Activated naive CD8-positive, alpha-beta T cell treated with anti-CD3 and anti-CD28 coated beads, Interleukin-2, amount 10 ng/mL, durations not matched to agents 7 days and 5 days (primary cell): ENCODE measurements around the gene LPAR3. TPM values are rescaled to one million over a fixed set of nuclear protein-coding genes. Genes with fewer than 3 reads are reported as not detected.

ENCODE experiments used
- ATAC-seq: fragments of 150-1000 bp; cut with Tn5 transposase; one replicate; pipeline ENCODE4 v1.10.0; 2021; ENCODE audit warnings: low read depth, moderate library complexity
- POLR2A ChIA-PET: fragments of 350-600 bp; sonication (Branson Sonifier 250); formaldehyde crosslinking; loops from one replicate; lab custom pipeline; 2021; ENCODE audit warnings: antibody characterized with exemption; lab: Charles Lee
- DNase-seq: peaks from one replicate; pipeline ENCODE4 v3.0.0; 2021
- H3K27ac Mint-ChIP-seq: one replicate; pipeline ENCODE4 v1.8.0; 2022; ENCODE audit warnings: mild to moderate bottlenecking, mixed read lengths
- H3K27me3 Mint-ChIP-seq: one replicate; pipeline ENCODE4 v1.8.0; 2022; ENCODE audit warnings: mild to moderate bottlenecking, moderate library complexity, mixed read lengths
- H3K36me3 Mint-ChIP-seq: one replicate; pipeline ENCODE4 v1.8.0; 2021; ENCODE audit warnings: mild to moderate bottlenecking, mixed read lengths
- H3K4me1 Mint-ChIP-seq: one replicate; pipeline ENCODE4 v1.8.0; 2021; ENCODE audit warnings: mixed read lengths
- H3K4me3 Mint-ChIP-seq: one replicate; pipeline ENCODE4 v1.8.0; 2022; ENCODE audit warnings: mild to moderate bottlenecking, moderate library complexity, mixed read lengths
- H3K9me3 Mint-ChIP-seq: one replicate; pipeline ENCODE4 v1.8.0; 2021; ENCODE audit warnings: mixed read lengths
- total RNA-seq, 2 experiments: library from RNA; stranded (reverse); gene quantifications; one replicate each; pipeline ENCODE4 v1.2.3, GENCODE V29; 2021

LPAR3 gene
- total RNA-seq, 2 experiments from 2014 or later = 3.2 to 4.2 TPM

DNA sequence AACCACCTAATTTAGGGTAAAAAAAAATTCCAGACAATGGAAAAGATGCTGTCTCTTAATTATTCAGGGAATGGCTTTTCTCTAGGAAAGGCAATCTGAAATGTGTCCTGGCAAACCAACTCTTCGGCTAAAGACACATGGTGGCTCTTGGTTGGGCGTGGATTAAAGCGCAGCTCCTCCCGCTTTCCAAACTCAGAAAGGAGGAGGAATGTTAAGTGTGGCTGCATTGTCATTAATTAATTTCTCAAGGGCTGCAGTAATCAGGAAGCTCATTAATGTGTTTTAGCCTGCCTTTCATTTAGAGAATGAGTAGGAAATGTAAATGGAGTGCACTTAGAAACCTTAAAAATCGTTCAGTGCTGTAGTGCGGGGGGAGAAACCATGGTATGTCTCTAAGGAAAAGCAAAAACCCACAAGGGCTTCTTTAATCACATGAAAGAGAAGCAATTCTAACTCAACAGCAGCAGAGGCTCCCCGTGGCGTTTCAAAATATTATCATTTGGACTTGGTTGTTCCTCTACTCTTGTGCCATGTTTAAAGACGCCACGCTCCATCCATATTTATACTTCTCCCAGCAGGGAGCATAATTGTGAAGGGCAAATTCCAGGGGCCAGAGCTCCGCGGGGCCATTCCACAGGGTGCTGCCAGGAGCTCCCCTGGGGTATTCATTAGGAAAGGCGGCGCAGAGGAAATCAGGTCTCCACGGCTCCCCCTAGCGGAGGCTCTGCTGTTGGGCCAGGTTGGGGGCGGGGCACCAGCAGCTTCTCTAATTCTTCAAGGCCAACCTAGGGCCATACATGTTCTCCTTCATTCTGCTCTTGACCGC, 110.8 kb downstream of the LPAR3 start:
- H3K9me3 Mint-ChIP-seq = no peaks in the 10 kb centered on the region
- peaks cover 2% of the 10 kb centered on the region for H3K27me3 Mint-ChIP-seq
- ATAC-seq (peak; percentile 73), DNase-seq (peak; percentile 85)
- H3K4me1 Mint-ChIP-seq = peaks cover 27% of the 10 kb centered on the region
- H3K4me3 Mint-ChIP-seq = peak overlapping the region; percentile 84
- POLR2A ChIA-PET = interaction anchor here (1.5 kb wide), 1 partner anchor 82 kb away, joined by 4 read pairs; no protein-coding TSS in a partner anchor
- H3K27ac Mint-ChIP-seq = peak overlapping the region; percentile 32
- no peaks in the 10 kb centered on the region for H3K36me3 Mint-ChIP-seq

DNA sequence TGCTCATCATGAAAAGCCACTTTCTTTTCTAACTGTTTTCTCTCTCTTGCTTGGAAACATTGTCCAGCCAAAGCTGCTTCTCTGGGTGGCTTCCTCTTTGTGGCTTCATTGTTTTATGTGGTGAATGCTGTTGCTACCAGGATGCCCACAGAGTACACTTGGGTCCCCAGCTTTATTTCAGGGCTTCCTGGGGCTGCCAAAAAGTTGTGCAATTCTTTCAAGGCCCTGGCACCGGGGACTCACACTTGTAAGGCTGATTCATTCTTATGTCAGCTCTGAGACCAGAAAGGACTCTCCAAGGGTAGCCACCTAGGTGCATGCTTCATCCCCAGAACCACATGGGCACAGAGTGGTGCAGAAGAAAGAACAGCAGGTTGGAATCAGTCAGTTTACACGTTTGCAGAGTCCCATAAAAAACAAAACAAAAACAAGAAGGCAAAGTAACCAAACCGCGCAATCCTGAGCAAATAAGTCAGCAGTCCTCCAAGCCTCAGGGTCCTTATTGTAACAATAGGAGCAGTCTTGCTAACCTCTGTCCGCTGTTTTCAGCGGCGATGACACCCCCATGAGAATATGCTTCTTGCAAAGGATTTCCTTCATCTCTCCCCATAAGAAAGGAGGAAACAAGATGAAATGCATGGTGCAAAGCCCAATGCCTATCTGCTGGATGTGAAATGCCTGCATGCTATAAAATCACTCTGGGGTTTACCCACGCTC, 112.8 kb downstream of the LPAR3 start:
- no peaks in the 10 kb centered on the region for H3K9me3 Mint-ChIP-seq
- peaks cover 27% of the 10 kb centered on the region for H3K4me1 Mint-ChIP-seq
- peak overlapping the region; percentile 57 for H3K27ac Mint-ChIP-seq
- peak; percentile 70 for ATAC-seq
- DNase-seq = no peak
- H3K4me3 Mint-ChIP-seq = peak overlapping the region; percentile 61
- no peaks in the 10 kb centered on the region for H3K27me3 Mint-ChIP-seq
- H3K36me3 Mint-ChIP-seq = no peaks in the 10 kb centered on the region
- POLR2A ChIA-PET = interaction anchor here (1.2 to 1.3 kb wide), 3 partner anchors 83 to 636 kb away, joined by 4 to 5 read pairs (median 5); partner anchors contain the start of genes GNG5, PRKACB and SPATA1

DNA sequence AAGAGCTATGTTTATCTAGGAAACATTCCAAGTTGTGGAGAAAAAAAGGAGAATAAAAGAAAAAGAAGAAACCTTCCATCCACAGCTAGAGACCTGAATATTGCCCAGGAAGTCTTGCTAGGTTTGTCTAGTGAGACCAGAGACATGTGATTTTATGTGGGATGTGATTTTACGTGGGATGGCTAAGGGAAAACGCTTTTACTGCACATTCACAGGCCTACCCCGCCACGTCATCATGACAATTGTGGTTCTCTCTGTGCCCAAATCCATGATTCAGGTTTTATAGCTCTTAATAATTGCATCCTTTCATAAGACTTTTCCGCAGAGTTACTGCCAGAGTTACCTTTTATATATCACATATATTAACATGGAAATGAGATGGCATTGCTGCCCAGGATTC, 116.4 kb downstream of the LPAR3 start:
- Mint-ChIP-seq H3K4me3 (no peak overlapping the region), H3K27me3 (no peaks in the 10 kb centered on the region), H3K36me3 (no peaks in the 10 kb centered on the region), H3K4me1 (peaks cover 22% of the 10 kb centered on the region), H3K27ac (no peak overlapping the region), H3K9me3 (no peaks in the 10 kb centered on the region)
- POLR2A ChIA-PET = no interaction called here
- no peak for ATAC-seq
- no peak for DNase-seq

DNA sequence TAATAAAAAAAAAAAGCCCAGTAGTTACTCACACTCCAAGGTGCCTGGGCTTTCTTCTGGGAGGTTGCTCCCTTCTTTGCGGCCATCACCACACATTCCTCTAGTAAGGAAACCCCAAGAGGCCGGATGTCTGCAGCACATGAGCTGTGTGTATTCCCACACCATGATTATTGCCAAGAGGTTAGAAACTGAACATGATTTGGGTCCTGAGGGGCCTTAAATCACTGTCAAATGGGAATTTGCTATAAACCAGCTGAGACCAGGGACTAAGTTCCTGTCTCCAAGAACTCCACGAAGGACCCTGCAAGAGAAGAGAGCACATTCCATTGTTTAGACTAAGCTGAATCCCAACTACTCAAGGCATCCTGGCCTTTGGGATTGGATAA, 117.5 kb downstream of the LPAR3 start:
- Mint-ChIP-seq H3K9me3 (no peaks in the 10 kb centered on the region), H3K4me3 (no peak overlapping the region), H3K27ac (no peak overlapping the region), H3K27me3 (no peaks in the 10 kb centered on the region), H3K4me1 (peaks cover 16% of the 10 kb centered on the region), H3K36me3 (no peaks in the 10 kb centered on the region)
- no peak for ATAC-seq
- POLR2A ChIA-PET = interaction anchor here (0.7 to 1.9 kb wide), 2 partner anchors 113 to 269 kb away, joined by 3 to 5 read pairs; partner anchors contain the start of genes GNG5 and SPATA1
- DNase-seq = no peak

- Mint-ChIP-seq H3K27ac (no peak overlapping the region), H3K9me3 (no peaks in the 10 kb centered on the region)
Observed at GRCh38 chr1:84774669-84775534, 118.1 kb downstream of the LPAR3 start.

GRCh38 chr1:84773933-84774497, 119.0 kb downstream of the LPAR3 start:
- ATAC-seq (no peak), DNase-seq (no peak)
- H3K4me1 Mint-ChIP-seq = peaks cover 3% of the 10 kb centered on the region
- H3K27me3 Mint-ChIP-seq = peaks cover 15% of the 10 kb centered on the region
- H3K36me3 Mint-ChIP-seq = no peaks in the 10 kb centered on the region
- no peak overlapping the region for H3K4me3 Mint-ChIP-seq
- no peak overlapping the region for H3K27ac Mint-ChIP-seq
- POLR2A ChIA-PET = interaction anchor here (1.9 kb wide), 1 partner anchor 267 kb away, joined by 5 read pairs; the partner anchor contains the start of genes GNG5 and SPATA1
- no peaks in the 10 kb centered on the region for H3K9me3 Mint-ChIP-seq

More at GRCh38 chr1:84774669-84775534, 118.1 kb downstream of the LPAR3 start:
- ATAC-seq (no peak), DNase-seq (no peak)
- H3K27me3 Mint-ChIP-seq = peaks cover 6% of the 10 kb centered on the region
- H3K4me1 Mint-ChIP-seq = peaks cover 10% of the 10 kb centered on the region
- no peak overlapping the region for H3K4me3 Mint-ChIP-seq
- no peaks in the 10 kb centered on the region for H3K36me3 Mint-ChIP-seq
- POLR2A ChIA-PET = interaction anchor here (1.9 kb wide), 1 partner anchor 268 kb away, joined by 5 read pairs; the partner anchor contains the start of genes GNG5 and SPATA1

DNA sequence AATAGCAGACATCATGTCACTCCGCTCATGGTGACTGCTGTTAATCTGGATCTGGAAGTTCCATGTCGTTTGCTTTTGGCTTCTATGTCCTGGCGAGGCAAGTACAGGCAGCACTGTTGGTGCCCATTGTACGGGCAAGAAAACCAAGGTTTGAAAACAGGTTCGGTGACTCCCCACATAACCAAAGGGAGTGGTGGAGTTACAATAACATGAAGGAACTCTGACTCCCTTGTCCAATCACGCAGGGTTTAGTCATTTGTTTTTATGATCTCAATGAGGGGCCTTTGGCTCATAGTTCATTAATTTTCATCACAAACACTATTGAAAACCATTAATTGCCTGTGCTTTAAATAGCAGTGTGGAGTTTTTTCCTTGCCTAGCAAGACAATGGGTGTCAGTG, 119.8 kb downstream of the LPAR3 start:
- no peak overlapping the region for H3K4me3 Mint-ChIP-seq
- peaks cover 19% of the 10 kb centered on the region for H3K27me3 Mint-ChIP-seq
- ATAC-seq (no peak), DNase-seq (no peak)
- H3K27ac Mint-ChIP-seq = no peak overlapping the region
- peaks cover 2% of the 10 kb centered on the region for H3K4me1 Mint-ChIP-seq
- POLR2A ChIA-PET = no interaction called here
- H3K9me3 Mint-ChIP-seq = no peaks in the 10 kb centered on the region
- no peaks in the 10 kb centered on the region for H3K36me3 Mint-ChIP-seq

- peaks cover 5% of the 10 kb centered on the region for H3K4me1 Mint-ChIP-seq
- POLR2A ChIA-PET = no interaction called here
- no peak overlapping the region for H3K4me3 Mint-ChIP-seq
- H3K27me3 Mint-ChIP-seq = peaks cover 19% of the 10 kb centered on the region
- no peaks in the 10 kb centered on the region for H3K36me3 Mint-ChIP-seq
- no peak overlapping the region for H3K27ac Mint-ChIP-seq
- H3K9me3 Mint-ChIP-seq = no peaks in the 10 kb centered on the region
- ATAC-seq (peak; percentile 66), DNase-seq (peak; percentile 67)
Observed at GRCh38 chr1:84772428-84772943, 120.5 kb downstream of the LPAR3 start.

GRCh38 chr1:84771895-84772294, 121.1 kb downstream of the LPAR3 start:
- H3K27me3 Mint-ChIP-seq = peaks cover 19% of the 10 kb centered on the region
- no peak overlapping the region for H3K27ac Mint-ChIP-seq
- H3K4me3 Mint-ChIP-seq = no peak overlapping the region
- H3K4me1 Mint-ChIP-seq = peaks cover 5% of the 10 kb centered on the region
- POLR2A ChIA-PET = no interaction called here
- no peaks in the 10 kb centered on the region for H3K36me3 Mint-ChIP-seq
- ATAC-seq (no peak), DNase-seq (no peak)
- no peaks in the 10 kb centered on the region for H3K9me3 Mint-ChIP-seq

- POLR2A ChIA-PET = no interaction called here
- no peak overlapping the region for H3K4me3 Mint-ChIP-seq
- no peaks in the 10 kb centered on the region for H3K9me3 Mint-ChIP-seq
- H3K4me1 Mint-ChIP-seq = peaks cover 5% of the 10 kb centered on the region
- DNase-seq = no peak
- ATAC-seq = no peak
- H3K36me3 Mint-ChIP-seq = no peaks in the 10 kb centered on the region
- peaks cover 26% of the 10 kb centered on the region for H3K27me3 Mint-ChIP-seq
- no peak overlapping the region for H3K27ac Mint-ChIP-seq
Observed at GRCh38 chr1:84770481-84770880, 122.5 kb downstream of the LPAR3 start.

DNA sequence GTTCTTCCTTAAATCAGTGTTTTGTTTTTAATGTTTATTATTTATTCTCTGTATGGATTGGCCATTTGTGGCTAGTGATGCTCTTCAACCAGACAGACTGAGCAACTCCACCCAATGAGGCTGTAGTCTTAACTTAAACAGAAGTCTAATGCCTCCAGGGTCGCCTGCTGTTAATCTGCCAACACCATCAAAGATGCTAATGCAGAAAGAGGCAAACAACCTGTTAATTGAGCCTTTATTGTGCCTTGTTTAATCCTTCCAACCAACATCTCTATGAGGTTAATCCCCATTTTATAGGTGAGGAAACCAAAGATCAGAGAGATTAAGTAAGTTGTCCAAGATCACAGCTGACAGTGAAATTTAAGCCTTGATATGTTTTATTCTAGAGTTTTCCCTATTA, 123.4 kb downstream of the LPAR3 start:
- Mint-ChIP-seq H3K9me3 (no peaks in the 10 kb centered on the region), H3K4me1 (peaks cover 5% of the 10 kb centered on the region), H3K36me3 (no peaks in the 10 kb centered on the region), H3K4me3 (no peak overlapping the region), H3K27me3 (peaks cover 33% of the 10 kb centered on the region), H3K27ac (no peak overlapping the region)
- ATAC-seq (no peak), DNase-seq (no peak)
- POLR2A ChIA-PET = no interaction called here

- Mint-ChIP-seq H3K27ac (no peak overlapping the region), H3K36me3 (no peaks in the 10 kb centered on the region), H3K9me3 (no peaks in the 10 kb centered on the region), H3K4me1 (peaks cover 5% of the 10 kb centered on the region), H3K4me3 (no peak overlapping the region), H3K27me3 (peaks cover 33% of the 10 kb centered on the region)
- POLR2A ChIA-PET = no interaction called here
- ATAC-seq (no peak), DNase-seq (no peak)
Observed at GRCh38 chr1:84768634-84769033, 124.4 kb downstream of the LPAR3 start.
